K562 (cell line): Measurements from ENCODE around the gene FCRLA. TPM values are rescaled to one million over a fixed set of nuclear protein-coding genes. Genes with fewer than 3 reads are reported as not detected.

Experiments used
- ATF1 ChIP-seq, 2 experiments: fragments of 450-650 bp in 1 of 2; IDR thresholded peaks; 2 replicates each; pipeline ENCODE4 v1.6.1; 2016; ENCODE audit warnings: missing compliant biosample characterization in 1 of 2, missing genetic modification characterization in 1 of 2
- C11orf30 ChIP-seq: fragments of 450-650 bp; IDR thresholded peaks from 2 replicates; pipeline ENCODE4 v1.6.1; 2016; ENCODE audit warnings: low read depth, mild to moderate bottlenecking
- ETS1 ChIP-seq: conservative IDR thresholded peaks from 2 replicates; pipeline ENCODE4 v1.6.1; 2011; ENCODE audit warnings: low read depth, mild to moderate bottlenecking, low read length; ENCODE audit not compliant: control insufficient read depth
- HNRNPL ChIP-seq: fragments of 200-400 bp; formaldehyde crosslinking; IDR thresholded peaks from 2 replicates; pipeline ENCODE4 v1.6.1; 2017; ENCODE audit warnings: low read depth, mild to moderate bottlenecking, low read length
- MECOM ChIP-seq: fragments of 250-450 bp; sonication (Bioruptor Pico); IDR thresholded peaks from 2 replicates; pipeline ENCODE4 v1.8.0; 2022; ENCODE audit warnings: inconsistent platforms
- MEF2D ChIP-seq: conservative IDR thresholded peaks from 2 replicates; pipeline ENCODE4 v1.6.1; 2016; ENCODE audit warnings: low read depth, missing genetic modification characterization, missing compliant biosample characterization
- MGA ChIP-seq: fragments of 450-650 bp; IDR thresholded peaks from 2 replicates; pipeline ENCODE4 v1.6.1; 2016; ENCODE audit warnings: mild to moderate bottlenecking, moderate library complexity
- SOX6 ChIP-seq: fragments of 450-650 bp; IDR thresholded peaks from 2 replicates; pipeline ENCODE4 v1.6.1; 2014; ENCODE audit warnings: mild to moderate bottlenecking
- SPI1 ChIP-seq: IDR thresholded peaks from 2 replicates; pipeline ENCODE4 v1.6.1; 2011; ENCODE audit warnings: low read depth, low read length, control low read depth, borderline replicate concordance
- TBL1XR1 ChIP-seq, 2 experiments: IDR thresholded peaks; 2 replicates each; pipeline ENCODE4 v1.6.1; 2012; ENCODE audit warnings: improper control_type of control experiment in 2 of 2, low read length in 2 of 2, mild to moderate bottlenecking in 1 of 2
- ZNF445 ChIP-seq: fragments of 250-450 bp; sonication (Bioruptor Pico); IDR thresholded peaks from 2 replicates; pipeline ENCODE4 v1.4.0; 2020; ENCODE audit warnings: low read depth, mild to moderate bottlenecking, moderate library complexity
- polyA plus RNA-seq, 8 experiments: library from polyadenylated mRNA; depleted of rRNA in 4 of 8; stranded (reverse) in 5 of 8; unstranded in 3 of 8; fragments of >200 nt; fragmentation: Nextera tagmentation in 2 of 8; fragmentation: Illumina TruSeq in 1 of 8; extraction: Ambion mirVana in 2 of 8; extraction: Trizol in 1 of 8; gene quantifications; 2 replicates each; pipeline versions ENCODE4 v1.2.1 to v1.2.3, GENCODE V29; 2011 to 2014; ENCODE audit warnings: inconsistent platforms in 1 of 8, missing spikeins in 1 of 8
- total RNA-seq, 7 experiments: library from RNA; depleted of rRNA in 6 of 7; stranded (reverse); fragments of >200 nt in 6 of 7; fragmentation: Illumina TruSeq in 2 of 7; extraction: Trizol in 2 of 7; gene quantifications; 2 replicates each; pipeline versions ENCODE4 v1.2.1 to v1.2.3, GENCODE V29; 2011 to 2021; ENCODE audit warnings: low replicate concordance in 1 of 7

Gene FCRLA
- total and polyA plus RNA-seq, 9 of the 15 experiments (the other 6 are each of a cell fraction or from before 2014, with no cell fraction given) = 0.09 to 0.84 (median 0.44) TPM

- TF ChIP-seq MGA (peak; percentile 63), TBL1XR1 (IDR thresholded peaks at IDR 0.05; ENCODE audit: low read length in 2 of 2) (peak in 1 of 2 experiments; percentile 48; a peak in 1 of 4 replicates), ZNF445 (no peak), ATF1 (CRISPR knock-in tag; IDR thresholded peaks at IDR 0.05) (no peak), ATF1 (tag; IDR thresholded peaks at IDR 0.05) (peak; percentile 64), ETS1 (0 out of 2 replicates have a peak, but pooled peaks have one; percentile 41), SPI1 (peak; percentile 45), HNRNPL (0 out of 2 replicates have a peak, but pooled peaks have one; percentile 40), MECOM (CRISPR knock-in tag) (peak; percentile 67; the same call in 1 of the 2 replicates), SOX6 (peak; percentile 28), C11orf30 (peak; percentile 89), MEF2D (tag) (peak; percentile 59; the same call in 1 of the 2 replicates)
Measured at GRCh38 chr1:161721738-161722343, 14.8 kb downstream of the FCRLA start (continued).
